ENCODE measurements around the gene ABCG4.

The ABCG4 gene

GRCh38 chr11:119109843-119110242, 39.0 kb upstream of the ABCG4 start:
- Histone ChIP-seq H3K27ac (ENCODE audit: insufficient read depth in 1 of 2, low read depth in 1 of 2, low read length in 2 of 2, poor library complexity in 1 of 2, severe bottlenecking in 2 of 2) (no peak overlapping the region), H3K36me3 (ENCODE audit: control insufficient read depth in 4 of 4, insufficient read depth in 4 of 4, low read length in 3 of 4) (peaks cover 0 to 48% (median 29%) of the 10 kb centered on the region in 4 experiments), H3K4me1 (ENCODE audit: control extremely low read depth in 1 of 4, control insufficient read depth in 4 of 4, insufficient read depth in 4 of 4, low read length in 3 of 4) (peaks cover 13 to 32% (median 24%) of the 10 kb centered on the region in 4 experiments), H3K9me3 (ENCODE audit: control extremely low read depth in 1 of 5, control insufficient read depth in 4 of 5, insufficient read depth in 2 of 5, low read depth in 1 of 5, low read length in 4 of 5) (no peaks in the 10 kb centered on the region), H3K27me3 (replicated peaks in 2 of 5; ENCODE audit: control insufficient read depth in 4 of 5, insufficient read depth in 5 of 5, low read length in 4 of 5) (no peaks in the 10 kb centered on the region), H3K4me3 (ENCODE audit: control insufficient read depth in 1 of 7, extremely low read depth in 1 of 7, insufficient read depth in 4 of 7, low read depth in 2 of 7, low read length in 6 of 7) (no peak overlapping the region)
- WGBS (ENCODE audit: insufficient coverage) = 94% methylated on average over 3 of the region's 3 CpGs
- no peak for DNase-seq
- ChIA-PET POLR2A (no interaction called here), CTCF (interaction anchor here (0.9 to 6.1 kb wide), 4 partner anchors 11 to 213 kb away, joined by 3 to 45 read pairs (median 12); partner anchors contain the start of gene HINFP)

DNA sequence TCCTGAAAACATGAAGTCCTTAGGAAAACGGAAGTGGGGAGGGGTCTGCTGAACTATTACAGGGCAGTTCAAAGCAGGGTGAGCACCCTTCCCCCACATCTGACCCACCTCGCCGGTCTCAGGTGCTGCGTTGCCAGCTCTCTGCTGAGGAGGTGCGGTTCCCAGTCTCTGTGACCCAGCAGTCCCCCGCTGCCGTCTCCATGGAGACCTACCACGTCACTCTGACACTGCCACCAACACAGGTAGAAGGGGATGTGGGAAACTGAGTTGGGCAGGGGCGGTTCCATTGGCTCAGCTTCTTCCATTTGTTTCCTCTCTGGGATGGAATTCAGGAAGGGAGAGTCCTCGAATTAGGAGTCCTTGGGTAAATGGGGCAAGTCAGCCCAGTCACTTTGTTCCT, 38.4 kb upstream of the ABCG4 start:
- DNase-seq = no peak
- Histone ChIP-seq H3K36me3 (ENCODE audit: control insufficient read depth in 4 of 4, insufficient read depth in 4 of 4, low read length in 3 of 4) (peaks cover 0 to 50% (median 29%) of the 10 kb centered on the region in 4 experiments), H3K4me3 (ENCODE audit: control insufficient read depth in 1 of 7, extremely low read depth in 1 of 7, insufficient read depth in 4 of 7, low read depth in 2 of 7, low read length in 6 of 7) (no peak overlapping the region), H3K9me3 (ENCODE audit: control extremely low read depth in 1 of 5, control insufficient read depth in 4 of 5, insufficient read depth in 2 of 5, low read depth in 1 of 5, low read length in 4 of 5) (no peaks in the 10 kb centered on the region), H3K4me1 (ENCODE audit: control extremely low read depth in 1 of 4, control insufficient read depth in 4 of 4, insufficient read depth in 4 of 4, low read length in 3 of 4) (peaks cover 16 to 35% (median 29%) of the 10 kb centered on the region in 4 experiments), H3K27ac (ENCODE audit: insufficient read depth in 1 of 2, low read depth in 1 of 2, low read length in 2 of 2, poor library complexity in 1 of 2, severe bottlenecking in 2 of 2) (no peak overlapping the region), H3K27me3 (replicated peaks in 2 of 5; ENCODE audit: control insufficient read depth in 4 of 5, insufficient read depth in 5 of 5, low read length in 4 of 5) (no peaks in the 10 kb centered on the region)
- CTCF ChIA-PET = interaction anchor here (4.8 to 6.1 kb wide), 2 partner anchors 10 to 12 kb away, joined by 20 to 45 read pairs; partner anchors contain the start of gene HINFP
- WGBS (ENCODE audit: insufficient coverage) = 97% methylated on average over 7 of the region's 10 CpGs
- POLR2A ChIA-PET = no interaction called here

DNA sequence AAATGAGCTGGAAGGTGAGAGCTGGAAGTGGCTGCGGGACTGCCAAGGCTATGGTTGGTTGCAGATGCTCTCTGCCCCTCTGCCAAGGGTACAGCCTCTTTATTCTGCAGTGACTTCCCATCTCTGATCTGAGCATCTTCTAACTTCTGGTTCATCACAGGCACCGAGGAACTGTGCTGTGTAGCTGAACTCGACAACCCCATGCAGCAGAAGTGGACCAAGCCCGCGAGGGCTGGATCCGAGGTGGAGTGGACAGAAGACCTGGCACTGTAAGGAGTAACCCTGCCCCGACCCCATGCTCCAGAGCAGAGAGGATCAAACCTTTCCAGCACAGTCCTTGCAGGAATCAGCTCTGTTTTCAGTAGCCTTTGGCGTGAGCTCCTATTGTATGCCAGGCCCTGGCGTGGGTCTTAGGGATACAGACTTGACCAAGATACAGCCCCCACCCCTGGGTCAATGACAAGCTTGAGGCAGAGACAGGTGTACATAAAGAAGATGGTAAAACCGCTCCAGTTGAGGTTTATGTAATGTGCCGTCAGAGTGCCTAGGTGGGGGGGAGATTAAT, 37.4 kb upstream of the ABCG4 start:
- CTCF ChIA-PET = interaction anchor here (1.0 to 6.1 kb wide), 3 partner anchors 9 to 85 kb away, joined by 3 to 45 read pairs (median 20); partner anchors contain the start of gene HINFP
- H3K4me1 ChIP-seq (ENCODE audit: control extremely low read depth in 1 of 4, control insufficient read depth in 4 of 4, insufficient read depth in 4 of 4, low read length in 3 of 4) = peaks cover 13 to 30% (median 29%) of the 10 kb centered on the region in 4 experiments
- WGBS (ENCODE audit: insufficient coverage) = 98% methylated on average over 11 of the region's 11 CpGs

DNA sequence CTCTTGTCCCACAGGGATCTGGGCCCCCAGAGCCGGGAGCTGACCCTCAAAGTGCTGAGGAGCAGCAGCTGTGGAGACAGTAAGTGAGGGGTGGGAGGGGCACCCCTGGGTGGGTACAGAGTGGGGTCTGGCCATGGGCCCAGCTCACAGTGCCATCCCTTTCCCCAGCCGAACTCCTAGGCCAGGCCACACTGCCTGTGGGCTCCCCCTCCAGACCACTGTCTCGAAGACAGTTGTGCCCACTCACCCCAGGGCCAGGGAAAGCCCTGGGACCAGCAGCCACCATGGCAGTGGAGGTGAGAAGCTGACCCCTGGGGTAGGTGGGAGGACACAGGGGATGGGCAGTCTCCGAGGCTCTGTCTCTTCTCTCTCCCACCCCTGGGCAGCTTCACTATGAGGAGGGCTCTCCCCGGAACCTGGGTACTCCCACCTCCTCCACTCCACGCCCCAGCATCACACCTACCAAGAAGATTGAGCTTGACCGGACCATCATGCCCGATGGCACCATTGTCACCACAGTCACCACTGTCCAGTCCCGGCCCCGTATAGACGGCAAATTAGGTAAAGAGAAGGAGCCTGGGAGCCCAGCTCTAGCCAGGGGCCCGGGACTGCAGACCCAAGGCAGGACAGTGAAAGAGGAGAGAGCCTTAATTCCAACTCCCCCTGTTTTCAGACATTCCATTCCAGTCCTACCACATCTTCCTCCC, 36.4 kb upstream of the ABCG4 start:
- DNase-seq = no peak
- H3K9me3 ChIP-seq (ENCODE audit: control extremely low read depth in 1 of 5, control insufficient read depth in 4 of 5, insufficient read depth in 2 of 5, low read depth in 1 of 5, low read length in 4 of 5) = no peaks in the 10 kb centered on the region
- peaks cover 0 to 63% (median 30%) of the 10 kb centered on the region in 4 experiments for H3K36me3 ChIP-seq (ENCODE audit: control insufficient read depth in 4 of 4, insufficient read depth in 4 of 4, low read length in 3 of 4)
- 89% methylated on average over 8 of the region's 12 CpGs for WGBS (ENCODE audit: insufficient coverage)
- H3K27me3 ChIP-seq (replicated peaks in 2 of 5; ENCODE audit: control insufficient read depth in 4 of 5, insufficient read depth in 5 of 5, low read length in 4 of 5) = no peaks in the 10 kb centered on the region
- POLR2A ChIA-PET = interaction anchor here (0.8 kb wide), 1 partner anchor 10 kb away, joined by 3 read pairs; no protein-coding TSS in a partner anchor
- H3K4me1 ChIP-seq (ENCODE audit: control extremely low read depth in 1 of 4, control insufficient read depth in 4 of 4, insufficient read depth in 4 of 4, low read length in 3 of 4) = peaks cover 11 to 24% (median 23%) of the 10 kb centered on the region in 4 experiments
- CTCF ChIA-PET = interaction anchor here (1.0 to 4.8 kb wide), 3 partner anchors 14 to 175 kb away, joined by 3 to 20 read pairs (median 3); no protein-coding TSS in a partner anchor
- H3K27ac ChIP-seq (ENCODE audit: insufficient read depth in 1 of 2, low read depth in 1 of 2, low read length in 2 of 2, poor library complexity in 1 of 2, severe bottlenecking in 2 of 2) = no peak overlapping the region
- H3K4me3 ChIP-seq (ENCODE audit: control insufficient read depth in 1 of 7, extremely low read depth in 1 of 7, insufficient read depth in 4 of 7, low read depth in 2 of 7, low read length in 6 of 7) = no peak overlapping the region

More for the DNA sequence above, 37.4 kb upstream of the ABCG4 start:
- POLR2A ChIA-PET = interaction anchor here (0.8 kb wide), 1 partner anchor 9 kb away, joined by 3 read pairs; no protein-coding TSS in a partner anchor
- H3K27ac ChIP-seq (ENCODE audit: insufficient read depth in 1 of 2, low read depth in 1 of 2, low read length in 2 of 2, poor library complexity in 1 of 2, severe bottlenecking in 2 of 2) = no peak overlapping the region
- no peak overlapping the region for H3K4me3 ChIP-seq (ENCODE audit: control insufficient read depth in 1 of 7, extremely low read depth in 1 of 7, insufficient read depth in 4 of 7, low read depth in 2 of 7, low read length in 6 of 7)
- peaks cover 0 to 57% (median 30%) of the 10 kb centered on the region in 4 experiments for H3K36me3 ChIP-seq (ENCODE audit: control insufficient read depth in 4 of 4, insufficient read depth in 4 of 4, low read length in 3 of 4)
- H3K9me3 ChIP-seq (ENCODE audit: control extremely low read depth in 1 of 5, control insufficient read depth in 4 of 5, insufficient read depth in 2 of 5, low read depth in 1 of 5, low read length in 4 of 5) = no peaks in the 10 kb centered on the region
- DNase-seq = no peak
- H3K27me3 ChIP-seq (replicated peaks in 2 of 5; ENCODE audit: control insufficient read depth in 4 of 5, insufficient read depth in 5 of 5, low read length in 4 of 5) = no peaks in the 10 kb centered on the region

- WGBS (ENCODE audit: insufficient coverage) = 95% methylated on average over 9 of the region's 9 CpGs
- POLR2A ChIA-PET = no interaction called here
- no peak overlapping the region for H3K27ac ChIP-seq (ENCODE audit: insufficient read depth in 1 of 2, low read depth in 1 of 2, low read length in 2 of 2, poor library complexity in 1 of 2, severe bottlenecking in 2 of 2)
Observed at GRCh38 chr11:119113716-119114115, 35.1 kb upstream of the ABCG4 start.

GRCh38 chr11:119114351-119114750, 34.5 kb upstream of the ABCG4 start:
- Histone ChIP-seq H3K27ac (ENCODE audit: insufficient read depth in 1 of 2, low read depth in 1 of 2, low read length in 2 of 2, poor library complexity in 1 of 2, severe bottlenecking in 2 of 2) (no peak overlapping the region), H3K4me1 (ENCODE audit: control extremely low read depth in 1 of 4, control insufficient read depth in 4 of 4, insufficient read depth in 4 of 4, low read length in 3 of 4) (peaks cover 5 to 11% (median 9%) of the 10 kb centered on the region in 4 experiments), H3K4me3 (ENCODE audit: control insufficient read depth in 1 of 7, extremely low read depth in 1 of 7, insufficient read depth in 4 of 7, low read depth in 2 of 7, low read length in 6 of 7) (no peak overlapping the region), H3K36me3 (ENCODE audit: control insufficient read depth in 4 of 4, insufficient read depth in 4 of 4, low read length in 3 of 4) (peaks cover 0 to 63% (median 30%) of the 10 kb centered on the region in 4 experiments), H3K9me3 (ENCODE audit: control extremely low read depth in 1 of 5, control insufficient read depth in 4 of 5, insufficient read depth in 2 of 5, low read depth in 1 of 5, low read length in 4 of 5) (no peaks in the 10 kb centered on the region), H3K27me3 (replicated peaks in 2 of 5; ENCODE audit: control insufficient read depth in 4 of 5, insufficient read depth in 5 of 5, low read length in 4 of 5) (no peaks in the 10 kb centered on the region)
- 90% methylated on average over 3 of the region's 5 CpGs for WGBS (ENCODE audit: insufficient coverage)
- DNase-seq = no peak
- ChIA-PET CTCF (interaction anchor here (1.3 kb wide), 1 partner anchor 12 kb away, joined by 5 read pairs; the partner anchor contains the start of gene DPAGT1), POLR2A (no interaction called here)

More at GRCh38 chr11:119113716-119114115, 35.1 kb upstream of the ABCG4 start:
- Histone ChIP-seq H3K27me3 (replicated peaks in 2 of 5; ENCODE audit: control insufficient read depth in 4 of 5, insufficient read depth in 5 of 5, low read length in 4 of 5) (no peaks in the 10 kb centered on the region), H3K4me1 (ENCODE audit: control extremely low read depth in 1 of 4, control insufficient read depth in 4 of 4, insufficient read depth in 4 of 4, low read length in 3 of 4) (peaks cover 5 to 15% (median 12%) of the 10 kb centered on the region in 4 experiments), H3K4me3 (ENCODE audit: control insufficient read depth in 1 of 7, extremely low read depth in 1 of 7, insufficient read depth in 4 of 7, low read depth in 2 of 7, low read length in 6 of 7) (no peak overlapping the region), H3K9me3 (ENCODE audit: control extremely low read depth in 1 of 5, control insufficient read depth in 4 of 5, insufficient read depth in 2 of 5, low read depth in 1 of 5, low read length in 4 of 5) (no peaks in the 10 kb centered on the region), H3K36me3 (ENCODE audit: control insufficient read depth in 4 of 4, insufficient read depth in 4 of 4, low read length in 3 of 4) (peaks cover 0 to 63% (median 30%) of the 10 kb centered on the region in 4 experiments)
- DNase-seq = no peak
- CTCF ChIA-PET = interaction anchor here (1.3 to 1.7 kb wide), 2 partner anchors 11 to 174 kb away, joined by 3 to 5 read pairs; partner anchors contain the start of gene DPAGT1
